Neural progenitor cell (in vitro differentiated cells): ENCODE measurements around the gene TIMP4. TPM values are rescaled to one million over a fixed set of nuclear protein-coding genes. Genes with fewer than 3 reads are reported as not detected.

Source experiments
- DNase-seq: peaks from one replicate; pipeline ENCODE4 v3.0.0-alpha.2; 2016; ENCODE audit warnings: low spot score
- H2AFZ ChIP-seq: fragments of 200-600 bp; sonication (generic); replicated peaks from 2 replicates; pipeline ENCODE4 v1.6.1; 2016; ENCODE audit warnings: antibody characterized with exemption
- H3F3A ChIP-seq: fragments of 200-600 bp; sonication (generic); 2 replicates; pipeline ENCODE4 v1.6.1; 2016; ENCODE audit warnings: antibody characterized with exemption, low read depth
- H3K27ac ChIP-seq: fragments of 200-600 bp; sonication (generic); 2 replicates; pipeline ENCODE4 v1.5.1; 2016; ENCODE audit warnings: mild to moderate bottlenecking
- H3K27me3 ChIP-seq: fragments of 200-600 bp; sonication (generic); 2 replicates; pipeline ENCODE4 v1.6.1; 2016; ENCODE audit warnings: mild to moderate bottlenecking, moderate library complexity
- H3K36me3 ChIP-seq: fragments of 200-600 bp; sonication (generic); 2 replicates; pipeline ENCODE4 v1.5.1; 2016
- H3K4me1 ChIP-seq: fragments of 200-600 bp; sonication (generic); 2 replicates; pipeline ENCODE4 v1.6.1; 2016; ENCODE audit warnings: mixed run types
- H3K4me2 ChIP-seq: fragments of 200-600 bp; sonication (generic); 2 replicates; pipeline ENCODE4 v1.6.1; 2016
- H3K4me3 ChIP-seq: fragments of 200-600 bp; sonication (generic); 2 replicates; pipeline ENCODE4 v1.5.1; 2016
- H3K79me2 ChIP-seq: fragments of 200-600 bp; sonication (generic); 2 replicates; pipeline ENCODE4 v1.6.1; 2016; ENCODE audit warnings: low read depth
- H3K9ac ChIP-seq: fragments of 200-600 bp; sonication (generic); 2 replicates; pipeline ENCODE4 v1.6.1; 2016
- H3K9me3 ChIP-seq: fragments of 200-600 bp; sonication (generic); 2 replicates; pipeline ENCODE4 v1.5.1; 2016; ENCODE audit warnings: low read depth
- H4K20me1 ChIP-seq: fragments of 200-600 bp; sonication (generic); 2 replicates; pipeline ENCODE4 v1.6.1; 2016; ENCODE audit warnings: low read depth
- H3K27ac Mint-ChIP-seq: 3 replicates; pipeline ENCODE4 v1.8.0; 2021; ENCODE audit warnings: mixed read lengths
- H3K27me3 Mint-ChIP-seq: 2 replicates; pipeline ENCODE4 v1.8.0; 2022; ENCODE audit warnings: low read depth, mild to moderate bottlenecking, inconsistent platforms, moderate library complexity, mixed read lengths; ENCODE audit not compliant: insufficient read depth
- H3K36me3 Mint-ChIP-seq: 3 replicates; pipeline ENCODE4 v1.8.0; 2021; ENCODE audit warnings: mixed read lengths
- H3K4me1 Mint-ChIP-seq: 3 replicates; pipeline ENCODE4 v1.8.0; 2021; ENCODE audit warnings: mixed read lengths
- H3K4me3 Mint-ChIP-seq: 3 replicates; pipeline ENCODE4 v1.8.0; 2021; ENCODE audit warnings: mild to moderate bottlenecking, moderate library complexity, mixed read lengths
- H3K9me3 Mint-ChIP-seq: 3 replicates; pipeline ENCODE4 v1.8.0; 2020; ENCODE audit warnings: mixed read lengths
- CTCF ChIP-seq: fragments of 200-600 bp; sonication (generic); IDR thresholded peaks from 2 replicates; pipeline ENCODE4 v1.5.1; 2017; ENCODE audit warnings: antibody characterized with exemption, mild to moderate bottlenecking
- EZH2 ChIP-seq: fragments of 200-600 bp; sonication (generic); IDR thresholded peaks from 2 replicates; pipeline ENCODE4 v1.6.1; 2017; ENCODE audit warnings: antibody characterized with exemption, mild to moderate bottlenecking, moderate library complexity
- EZH2phosphoT487 ChIP-seq: fragments of 200-600 bp; sonication (generic); IDR thresholded peaks from 2 replicates; pipeline ENCODE4 v1.6.1; 2017; ENCODE audit warnings: antibody characterized with exemption
- total RNA-seq: library from RNA; depleted of rRNA; stranded (reverse); fragments of >200 nt; gene quantifications from 2 replicates; pipeline ENCODE4 v1.2.3, GENCODE V29; 2015; ENCODE audit warnings: low replicate concordance

The TIMP4 gene
- total RNA-seq, 1 donor from 2014 or later: 0.07 TPM

GRCh38 chr3:12188328-12188648 is 29.6 kb upstream of the TIMP4 start:
- Histone ChIP-seq H3F3A (no peaks in the 10 kb centered on the region), H3K79me2 (no peaks in the 10 kb centered on the region), H3K4me1 (no peaks in the 10 kb centered on the region), H3K4me3 (no peak overlapping the region), H3K9ac (no peak overlapping the region), H3K27me3 (no peaks in the 10 kb centered on the region), H3K36me3 (no peaks in the 10 kb centered on the region), H2AFZ (no peak overlapping the region), H4K20me1 (no peaks in the 10 kb centered on the region), H3K4me2 (no peak overlapping the region), H3K27ac (no peak overlapping the region), H3K9me3 (no peaks in the 10 kb centered on the region)
- Mint-ChIP-seq H3K27me3 (peaks cover 5% of the 10 kb centered on the region), H3K9me3 (no peaks in the 10 kb centered on the region), H3K4me1 (peaks cover 3% of the 10 kb centered on the region), H3K27ac (no peak overlapping the region), H3K36me3 (no peaks in the 10 kb centered on the region), H3K4me3 (no peak overlapping the region)
- TF ChIP-seq EZH2: no peak
- TF ChIP-seq EZH2phosphoT487: no peak
- TF ChIP-seq CTCF: no peak
- no peak for DNase-seq

GRCh38 chr3:12187448-12188327 is 29.0 kb upstream of the TIMP4 start:
- Histone ChIP-seq H3K27ac (no peak overlapping the region), H3K36me3 (no peaks in the 10 kb centered on the region), H4K20me1 (no peaks in the 10 kb centered on the region), H3K9ac (no peak overlapping the region), H3K4me3 (no peak overlapping the region), H3K9me3 (no peaks in the 10 kb centered on the region), H3K4me2 (no peak overlapping the region), H3K27me3 (no peaks in the 10 kb centered on the region), H3F3A (no peaks in the 10 kb centered on the region), H3K4me1 (no peaks in the 10 kb centered on the region), H3K79me2 (no peaks in the 10 kb centered on the region), H2AFZ (no peak overlapping the region)
- no peak overlapping the region for H3K4me3 Mint-ChIP-seq
- H3K27ac Mint-ChIP-seq: peak overlapping the region; percentile 48
- no peak for DNase-seq
- H3K4me1 Mint-ChIP-seq: peaks cover 3% of the 10 kb centered on the region
- H3K36me3 Mint-ChIP-seq: no peaks in the 10 kb centered on the region
- TF ChIP-seq EZH2 (no peak), EZH2phosphoT487 (no peak), CTCF (no peak)
- no peaks in the 10 kb centered on the region for H3K9me3 Mint-ChIP-seq
- peaks cover 5% of the 10 kb centered on the region for H3K27me3 Mint-ChIP-seq

- H2AFZ ChIP-seq: no peak overlapping the region
- no peak overlapping the region for H3K4me3 ChIP-seq
- no peak for TF ChIP-seq EZH2
- H3K4me3 Mint-ChIP-seq: no peak overlapping the region
- H4K20me1 ChIP-seq: no peaks in the 10 kb centered on the region
- H3K4me1 ChIP-seq: no peaks in the 10 kb centered on the region
- H3F3A ChIP-seq: no peaks in the 10 kb centered on the region
- H3K27ac ChIP-seq: no peak overlapping the region
- DNase-seq: no peak
- H3K27me3 Mint-ChIP-seq: peaks cover 5% of the 10 kb centered on the region
- H3K4me2 ChIP-seq: no peak overlapping the region
- peaks cover 3% of the 10 kb centered on the region for H3K4me1 Mint-ChIP-seq
- no peaks in the 10 kb centered on the region for H3K36me3 Mint-ChIP-seq
- no peaks in the 10 kb centered on the region for H3K9me3 ChIP-seq
- H3K27ac Mint-ChIP-seq: peak overlapping the region; percentile 76
- H3K79me2 ChIP-seq: no peaks in the 10 kb centered on the region
- no peak overlapping the region for H3K9ac ChIP-seq
- no peaks in the 10 kb centered on the region for H3K36me3 ChIP-seq
- H3K9me3 Mint-ChIP-seq: no peaks in the 10 kb centered on the region
- H3K27me3 ChIP-seq: no peaks in the 10 kb centered on the region
Measured at GRCh38 chr3:12186515-12187286, 28.0 kb upstream of the TIMP4 start.

GRCh38 chr3:12186046-12186445 is 27.3 kb upstream of the TIMP4 start:
- Mint-ChIP-seq H3K9me3 (no peaks in the 10 kb centered on the region), H3K4me1 (peaks cover 3% of the 10 kb centered on the region)
- no peak overlapping the region for H3K27ac ChIP-seq

More at GRCh38 chr3:12186046-12186445, 27.3 kb upstream of the TIMP4 start:
- H3K27ac Mint-ChIP-seq: no peak overlapping the region
- Histone ChIP-seq H3K4me2 (no peak overlapping the region), H3K4me1 (no peaks in the 10 kb centered on the region), H3K4me3 (no peak overlapping the region), H3F3A (no peaks in the 10 kb centered on the region), H3K27me3 (no peaks in the 10 kb centered on the region), H4K20me1 (no peaks in the 10 kb centered on the region), H2AFZ (no peak overlapping the region), H3K9me3 (no peaks in the 10 kb centered on the region), H3K36me3 (no peaks in the 10 kb centered on the region), H3K9ac (no peak overlapping the region), H3K79me2 (no peaks in the 10 kb centered on the region)
- no peak overlapping the region for H3K4me3 Mint-ChIP-seq
- TF ChIP-seq CTCF (no peak), EZH2 (no peak), EZH2phosphoT487 (no peak)
- no peak for DNase-seq
- no peaks in the 10 kb centered on the region for H3K36me3 Mint-ChIP-seq
- H3K27me3 Mint-ChIP-seq: peaks cover 5% of the 10 kb centered on the region
